ENCODE measurements around the gene MAZ. TPM values are rescaled to one million over a fixed set of nuclear protein-coding genes. Genes with fewer than 3 reads are reported as not detected.

MAZ gene
- total and polyA plus RNA-seq, 2 of the 13 experiments (the other 11 are each of a cell fraction or from before 2014, with no cell fraction given), result 203 to 277 TPM

GRCh38 chr16:29811170-29811895 is 5.0 kb downstream of the MAZ start (continued):
- TF ChIP-seq SOX13 (IDR thresholded peaks at IDR 0.05) (no peak), SOX13 (CRISPR knock-in tag; conservative IDR thresholded peaks at IDR 0.05 in 1 of 2, IDR thresholded peaks at IDR 0.05 in 1 of 2) (peak in 1 of 2 experiments; percentile 27; a peak in 1 of 4 replicates), ZNF564 (CRISPR knock-in tag; IDR thresholded peaks at IDR 0.05) (peak; percentile 5; the same call in 1 of the 2 replicates), TOE1 (CRISPR knock-in tag; IDR thresholded peaks at IDR 0.05) (peak; percentile 8; the same call in 1 of the 2 replicates), ZNF710 (CRISPR knock-in tag; IDR thresholded peaks at IDR 0.05; ENCODE audit: borderline replicate concordance) (no peak), LBX2 (CRISPR knock-in tag; IDR thresholded peaks at IDR 0.05; ENCODE audit: borderline replicate concordance) (no peak), HNRNPUL1 (IDR thresholded peaks at IDR 0.05; ENCODE audit: low read depth, low read length) (no peak), ZNF24 (IDR thresholded peaks at IDR 0.05) (no peak), ZNF704 (CRISPR knock-in tag; IDR thresholded peaks at IDR 0.05; ENCODE audit: borderline replicate concordance) (peak; percentile 47; the same call in 1 of the 2 replicates), MAFG (CRISPR knock-in tag; IDR thresholded peaks at IDR 0.05) (no peak), CHD4 (IDR thresholded peaks at IDR 0.05; ENCODE audit: borderline replicate concordance, low read length) (no peak), SP5 (CRISPR knock-in tag; IDR thresholded peaks at IDR 0.05; ENCODE audit: borderline replicate concordance, low read depth) (no peak), PRDM15 (CRISPR knock-in tag; IDR thresholded peaks at IDR 0.05) (no peak), ZNF558 (CRISPR knock-in tag; IDR thresholded peaks at IDR 0.05; ENCODE audit: borderline replicate concordance) (no peak), ZNF567 (CRISPR knock-in tag; IDR thresholded peaks at IDR 0.05; ENCODE audit: borderline replicate concordance) (no peak), ZNF296 (CRISPR knock-in tag; conservative IDR thresholded peaks at IDR 0.05) (no peak), RORA (CRISPR knock-in tag; IDR thresholded peaks at IDR 0.05) (no peak), GZF1 (CRISPR knock-in tag; IDR thresholded peaks at IDR 0.05) (0 out of 2 replicates have a peak, but pooled peaks have one; percentile 59), ZNF639 (CRISPR knock-in tag; conservative IDR thresholded peaks at IDR 0.05) (peak; percentile 47; the same call in 1 of the 2 replicates), KDM5A (IDR thresholded peaks at IDR 0.05; ENCODE audit: borderline replicate concordance, low read length) (no peak)

All from HepG2 (cell line).